Hepatocyte (in vitro differentiated cells): Measurements from ENCODE around the gene RAD51AP2. TPM values are rescaled to one million over a fixed set of nuclear protein-coding genes. Genes with fewer than 3 reads are reported as not detected.

Experiments used
- DNase-seq: peaks from one replicate; pipeline ENCODE4 v3.0.0-alpha.2; 2016; ENCODE audit warnings: low spot score
- H2AFZ ChIP-seq: fragments of 200-600 bp; sonication (generic); 2 replicates; pipeline ENCODE4 v1.6.0; 2016; ENCODE audit warnings: antibody characterized with exemption, mild to moderate bottlenecking
- H3K27ac ChIP-seq: fragments of 200-600 bp; sonication (generic); 2 replicates; pipeline ENCODE4 v1.5.1; 2016; ENCODE audit warnings: mild to moderate bottlenecking
- H3K27me3 ChIP-seq: fragments of 200-600 bp; sonication (generic); 2 replicates; pipeline ENCODE4 v1.6.1; 2016
- H3K36me3 ChIP-seq: fragments of 200-600 bp; sonication (generic); replicated peaks from 2 replicates; pipeline ENCODE4 v1.5.1; 2016; ENCODE audit warnings: low read depth; ENCODE audit not compliant: insufficient read depth
- H3K4me1 ChIP-seq: fragments of 200-600 bp; sonication (generic); 2 replicates; pipeline ENCODE4 v1.5.1; 2016; ENCODE audit warnings: mild to moderate bottlenecking, moderate library complexity; ENCODE audit not compliant: insufficient read depth
- H3K4me2 ChIP-seq: fragments of 200-600 bp; sonication (generic); 2 replicates; pipeline ENCODE4 v1.6.0; 2016
- H3K4me3 ChIP-seq: fragments of 200-600 bp; sonication (generic); 2 replicates; pipeline ENCODE4 v1.5.1; 2016; ENCODE audit warnings: mild to moderate bottlenecking
- H3K79me2 ChIP-seq: fragments of 200-600 bp; sonication (generic); 2 replicates; pipeline ENCODE4 v1.6.0; 2017; ENCODE audit warnings: mild to moderate bottlenecking
- H3K9me2 ChIP-seq: fragments of 200-600 bp; sonication (generic); replicated peaks from 2 replicates; pipeline ENCODE4 v1.6.0; 2017; ENCODE audit warnings: mild to moderate bottlenecking; ENCODE audit not compliant: insufficient read depth
- H3K9me3 ChIP-seq: fragments of 200-600 bp; sonication (generic); 2 replicates; pipeline ENCODE4 v1.5.1; 2016; ENCODE audit warnings: low read depth, mild to moderate bottlenecking
- H4K20me1 ChIP-seq: fragments of 200-600 bp; sonication (generic); 2 replicates; pipeline ENCODE4 v1.6.0; 2016; ENCODE audit warnings: mild to moderate bottlenecking; ENCODE audit not compliant: insufficient read depth, poor library complexity, severe bottlenecking
- CTCF ChIP-seq: fragments of 200-600 bp; sonication (generic); IDR thresholded peaks from 2 replicates; pipeline ENCODE4 v1.5.1; 2016; ENCODE audit warnings: antibody characterized with exemption, mild to moderate bottlenecking; ENCODE audit not compliant: poor library complexity
- EZH2 ChIP-seq: fragments of 200-600 bp; sonication (generic); IDR thresholded peaks from 2 replicates; pipeline ENCODE4 v1.6.1; 2016; ENCODE audit warnings: antibody characterized with exemption, mild to moderate bottlenecking, borderline replicate concordance
- EZH2phosphoT487 ChIP-seq: fragments of 200-600 bp; sonication (generic); IDR thresholded peaks from one replicate; pipeline ENCODE4 v1.6.1; 2018; ENCODE audit warnings: antibody characterized with exemption, mild to moderate bottlenecking, low read depth, moderate library complexity; ENCODE audit not compliant: unreplicated experiment, severe bottlenecking
- WGBS: methylation state at CpG from one replicate; pipeline ENCODE4 v1.1.6; 2016; ENCODE audit warnings: low lambda C conversion rate; ENCODE audit errors: missing lambda C conversion rate; 5-methylcytosine and 5-hydroxymethylcytosine counted together
- polyA plus RNA-seq: library from polyadenylated mRNA; unstranded; fragments of >200 nt; fragmentation: Nextera tagmentation; extraction: Ambion mirVana; gene quantifications from 2 replicates; pipeline ENCODE4 v1.2.1, GENCODE V29; 2016
- total RNA-seq: library from RNA; depleted of rRNA; stranded (reverse); fragments of >200 nt; gene quantifications from 2 replicates; pipeline ENCODE4 v1.2.3, GENCODE V29; 2014

RAD51AP2 gene
- total and polyA plus RNA-seq, 2 experiments from 2014 or later, result 0.21 to 0.40 TPM

GRCh38 chr2:17543848-17544247, 25.6 kb upstream of the RAD51AP2 start:
- DNase-seq, result no peak
- Histone ChIP-seq H3K36me3 (no peaks in the 10 kb centered on the region), H3K4me1 (no peaks in the 10 kb centered on the region), H3K27ac (no peak overlapping the region), H3K4me3 (no peak overlapping the region), H2AFZ (no peak overlapping the region), H3K27me3 (peaks cover 14% of the 10 kb centered on the region), H3K9me3 (no peaks in the 10 kb centered on the region), H4K20me1 (no peaks in the 10 kb centered on the region), H3K4me2 (peak overlapping the region; percentile 27), H3K79me2 (peaks cover 3% of the 10 kb centered on the region), H3K9me2 (no peaks in the 10 kb centered on the region)
- TF ChIP-seq CTCF (no peak), EZH2phosphoT487 (no peak), EZH2 (no peak)

- Histone ChIP-seq H3K4me3 (no peak overlapping the region), H3K36me3 (no peaks in the 10 kb centered on the region), H3K9me2 (no peaks in the 10 kb centered on the region), H2AFZ (no peak overlapping the region), H3K4me2 (peak overlapping the region; percentile 27), H4K20me1 (no peaks in the 10 kb centered on the region), H3K27ac (no peak overlapping the region), H3K79me2 (peaks cover 3% of the 10 kb centered on the region), H3K27me3 (peaks cover 14% of the 10 kb centered on the region), H3K9me3 (no peaks in the 10 kb centered on the region), H3K4me1 (no peaks in the 10 kb centered on the region)
- DNase-seq, result no peak
- TF ChIP-seq EZH2 (no peak), CTCF (no peak), EZH2phosphoT487 (no peak)
- 37% methylated on average over 6 of the region's 6 CpGs for WGBS
These were observed 25.0 kb upstream of the RAD51AP2 start for GRCh38 chr2:17543131-17543660.

- H3K4me1 ChIP-seq, result no peaks in the 10 kb centered on the region
- DNase-seq, result no peak
- no peak overlapping the region for H2AFZ ChIP-seq
- WGBS, result 84% methylated on average over 2 of the region's 2 CpGs
- H4K20me1 ChIP-seq, result no peaks in the 10 kb centered on the region
- peaks cover 20% of the 10 kb centered on the region for H3K27me3 ChIP-seq
- H3K9me2 ChIP-seq, result no peaks in the 10 kb centered on the region
- H3K36me3 ChIP-seq, result no peaks in the 10 kb centered on the region
- no peak overlapping the region for H3K4me3 ChIP-seq
- no peak overlapping the region for H3K27ac ChIP-seq
- peaks cover 2% of the 10 kb centered on the region for H3K79me2 ChIP-seq
- no peak overlapping the region for H3K4me2 ChIP-seq
- no peak for TF ChIP-seq EZH2
- no peak for TF ChIP-seq CTCF
- TF ChIP-seq EZH2phosphoT487, result no peak
- no peaks in the 10 kb centered on the region for H3K9me3 ChIP-seq
These were observed 24.2 kb upstream of the RAD51AP2 start for GRCh38 chr2:17542471-17542870.
